HEK293 (cell line): ENCODE data around the gene MORN1.

Source experiments
- BCL6B ChIP-seq: fragments of 450-650 bp; formaldehyde crosslinking; IDR thresholded peaks from 2 replicates; pipeline ENCODE4 v1.5.1; 2017; ENCODE audit warnings: missing biosample characterization, missing genetic modification characterization
- HOXA7 ChIP-seq: sonication (generic); formaldehyde crosslinking; IDR thresholded peaks from 2 replicates; pipeline ENCODE4 v1.8.1; 2022; ENCODE audit warnings: missing genetic modification reagents, borderline replicate concordance
- IKZF3 ChIP-seq: fragments of 450-650 bp; IDR thresholded peaks from 2 replicates; pipeline ENCODE4 v1.5.0; 2018; ENCODE audit warnings: missing biosample characterization, mild to moderate bottlenecking, missing genetic modification characterization, moderate library complexity
- KLF7 ChIP-seq: fragments of 450-650 bp; formaldehyde crosslinking; IDR thresholded peaks from 2 replicates; pipeline ENCODE4 v1.5.1; 2016; ENCODE audit warnings: missing biosample characterization, missing genetic modification characterization, borderline replicate concordance
- MEIS1 ChIP-seq: sonication (generic); formaldehyde crosslinking; IDR thresholded peaks from 2 replicates; pipeline ENCODE4 v1.8.1; 2022; ENCODE audit warnings: missing genetic modification reagents, mild to moderate bottlenecking, borderline replicate concordance
- OVOL3 ChIP-seq: fragments of 450-650 bp; formaldehyde crosslinking; IDR thresholded peaks from 2 replicates; pipeline ENCODE4 v1.5.1; 2016; ENCODE audit warnings: missing biosample characterization, missing genetic modification characterization
- RBAK ChIP-seq: fragments of 450-650 bp; formaldehyde crosslinking; IDR thresholded peaks from 2 replicates; pipeline ENCODE4 v1.5.1; 2016; ENCODE audit warnings: missing biosample characterization, missing genetic modification characterization
- SP2 ChIP-seq: fragments of 450-650 bp; formaldehyde crosslinking; IDR thresholded peaks from 2 replicates; pipeline ENCODE4 v1.5.1; 2016; ENCODE audit warnings: missing biosample characterization, missing genetic modification characterization
- SP3 ChIP-seq: fragments of 450-650 bp; formaldehyde crosslinking; IDR thresholded peaks from 2 replicates; pipeline ENCODE4 v1.5.1; 2016; ENCODE audit warnings: missing biosample characterization, missing genetic modification characterization
- TRIM28 ChIP-seq: IDR thresholded peaks from 2 replicates; pipeline ENCODE4 v1.6.1; 2011; ENCODE audit warnings: low read length, control low read depth, borderline replicate concordance
- ZBTB1 ChIP-seq: fragments of 450-650 bp; formaldehyde crosslinking; IDR thresholded peaks from 2 replicates; pipeline ENCODE4 v1.5.1; 2016; ENCODE audit warnings: missing biosample characterization, missing genetic modification characterization
- ZBTB17 ChIP-seq: fragments of 450-650 bp; formaldehyde crosslinking; IDR thresholded peaks from 2 replicates; pipeline ENCODE4 v1.5.1; 2016; ENCODE audit warnings: missing biosample characterization, missing genetic modification characterization
- ZBTB20 ChIP-seq: fragments of 450-650 bp; formaldehyde crosslinking; IDR thresholded peaks from 2 replicates; pipeline ENCODE4 v1.5.1; 2016; ENCODE audit warnings: missing biosample characterization, missing genetic modification characterization
- ZBTB48 ChIP-seq: fragments of 450-650 bp; formaldehyde crosslinking; IDR thresholded peaks from 2 replicates; pipeline ENCODE4 v1.5.1; 2016; ENCODE audit warnings: missing biosample characterization, missing genetic modification characterization
- ZEB2 ChIP-seq: fragments of 450-650 bp; formaldehyde crosslinking; IDR thresholded peaks from 2 replicates; pipeline ENCODE4 v1.5.1; 2016; ENCODE audit warnings: missing biosample characterization, missing genetic modification characterization
- ZNF10 ChIP-seq: fragments of 450-650 bp; formaldehyde crosslinking; IDR thresholded peaks from 2 replicates; pipeline ENCODE4 v1.5.1; 2017; ENCODE audit warnings: missing biosample characterization, missing genetic modification characterization
- ZNF112 ChIP-seq: fragments of 450-650 bp; formaldehyde crosslinking; IDR thresholded peaks from 2 replicates; pipeline ENCODE4 v1.5.0; 2017; ENCODE audit warnings: missing biosample characterization, missing genetic modification characterization
- ZNF132 ChIP-seq: fragments of 450-650 bp; formaldehyde crosslinking; IDR thresholded peaks from 2 replicates; pipeline ENCODE4 v1.5.1; 2017; ENCODE audit warnings: missing biosample characterization, missing genetic modification characterization, borderline replicate concordance
- ZNF148 ChIP-seq: fragments of 450-650 bp; formaldehyde crosslinking; IDR thresholded peaks from 2 replicates; pipeline ENCODE4 v1.5.0; 2017; ENCODE audit warnings: missing biosample characterization, missing genetic modification characterization, borderline replicate concordance
- ZNF157 ChIP-seq: fragments of 450-650 bp; formaldehyde crosslinking; IDR thresholded peaks from 2 replicates; pipeline ENCODE4 v1.5.1; 2016; ENCODE audit warnings: missing biosample characterization, missing genetic modification characterization
- ZNF311 ChIP-seq: fragments of 450-650 bp; formaldehyde crosslinking; IDR thresholded peaks from 2 replicates; pipeline ENCODE4 v1.5.1; 2017; ENCODE audit warnings: missing biosample characterization, missing genetic modification characterization, borderline replicate concordance
- ZNF423 ChIP-seq: fragments of 450-650 bp; formaldehyde crosslinking; IDR thresholded peaks from 2 replicates; pipeline ENCODE4 v1.5.1; 2016; ENCODE audit warnings: missing biosample characterization, missing genetic modification characterization
- ZNF548 ChIP-seq: fragments of 450-650 bp; formaldehyde crosslinking; IDR thresholded peaks from 2 replicates; pipeline ENCODE4 v1.5.1; 2016; ENCODE audit warnings: missing biosample characterization, missing genetic modification characterization
- ZNF549 ChIP-seq: fragments of 450-650 bp; IDR thresholded peaks from 2 replicates; pipeline ENCODE4 v1.5.1; 2018; ENCODE audit warnings: missing biosample characterization, missing genetic modification characterization, mild to moderate bottlenecking, inconsistent platforms, moderate library complexity
- ZNF621 ChIP-seq: fragments of 450-650 bp; formaldehyde crosslinking; IDR thresholded peaks from 2 replicates; pipeline ENCODE4 v1.5.1; 2017; ENCODE audit warnings: missing biosample characterization, missing genetic modification characterization
- ZNF629 ChIP-seq: fragments of 450-650 bp; formaldehyde crosslinking; IDR thresholded peaks from 2 replicates; pipeline ENCODE4 v1.5.1; 2017; ENCODE audit warnings: missing biosample characterization, missing genetic modification characterization
- ZNF747 ChIP-seq: fragments of 450-650 bp; formaldehyde crosslinking; IDR thresholded peaks from 2 replicates; pipeline ENCODE4 v1.5.1; 2016; ENCODE audit warnings: missing biosample characterization, missing genetic modification characterization
- ZNF76 ChIP-seq: fragments of 450-650 bp; formaldehyde crosslinking; IDR thresholded peaks from 2 replicates; pipeline ENCODE4; 2016; ENCODE audit warnings: low read depth, missing biosample characterization, missing genetic modification characterization, borderline replicate concordance
- ZNF768 ChIP-seq: fragments of 450-650 bp; formaldehyde crosslinking; IDR thresholded peaks from 2 replicates; pipeline ENCODE4 v1.5.1; 2018; ENCODE audit warnings: missing biosample characterization, mild to moderate bottlenecking, missing genetic modification characterization
- ZNF777 ChIP-seq: fragments of 450-650 bp; formaldehyde crosslinking; IDR thresholded peaks from 2 replicates; pipeline ENCODE4 v1.5.1; 2017; ENCODE audit warnings: missing biosample characterization, missing genetic modification characterization, borderline replicate concordance
- ZSCAN4 ChIP-seq: fragments of 450-650 bp; formaldehyde crosslinking; IDR thresholded peaks from 2 replicates; pipeline ENCODE4 v1.5.1; 2017; ENCODE audit warnings: missing biosample characterization, missing genetic modification characterization
- ZSCAN5A ChIP-seq: fragments of 450-650 bp; formaldehyde crosslinking; IDR thresholded peaks from 2 replicates; pipeline ENCODE4 v1.5.1; 2016; ENCODE audit warnings: missing biosample characterization, missing genetic modification characterization
- TF ChIP-seq, protein P1 (sequence below): fragments of 450-650 bp; formaldehyde crosslinking; IDR thresholded peaks from 2 replicates; pipeline ENCODE4 v1.5.1; 2017; ENCODE audit warnings: missing biosample characterization, missing genetic modification characterization
- TF ChIP-seq, protein P2 (sequence below): fragments of 450-650 bp; formaldehyde crosslinking; IDR thresholded peaks from 2 replicates; pipeline ENCODE4 v1.5.1; 2016; ENCODE audit warnings: missing biosample characterization, missing genetic modification characterization

MORN1 gene

GRCh38 chr1:2414297-2414958 lies 23.1 kb upstream of the MORN1 start (continued):
- TF ChIP-seq ZNF10 (tag by site-specific recombination) (no peak), MEIS1 (CRISPR knock-in tag) (no peak), ZBTB1 (tag by site-specific recombination) (no peak), ZBTB20 (tag by site-specific recombination) (no peak), ZNF548 (tag by site-specific recombination) (no peak), ZNF311 (tag by site-specific recombination) (no peak), ZNF132 (no peak), TRIM28 (no peak), ZBTB48 (tag by site-specific recombination) (no peak), ZNF157 (tag by site-specific recombination) (no peak), RBAK (tag by site-specific recombination) (no peak), ZNF112 (no peak), ZNF76 (tag by site-specific recombination) (no peak), ZNF629 (tag by site-specific recombination) (no peak), ZEB2 (tag by site-specific recombination) (no peak; the same call in 1 of the 2 replicates), ZNF423 (tag by site-specific recombination) (no peak), SP3 (tag by site-specific recombination) (no peak), ZBTB17 (tag by site-specific recombination) (peak; percentile 35; the same call in 1 of the 2 replicates), ZNF148 (tag by site-specific recombination) (no peak), HOXA7 (CRISPR knock-in tag) (no peak), KLF7 (tag by site-specific recombination) (no peak), ZNF621 (tag by site-specific recombination) (no peak), OVOL3 (tag by site-specific recombination) (no peak), ZNF549 (tag by site-specific recombination) (no peak), ZNF777 (tag by site-specific recombination) (no peak), IKZF3 (no peak), BCL6B (tag by site-specific recombination) (no peak), ZSCAN4 (no peak), ZSCAN5A (tag by site-specific recombination) (no peak), ZNF768 (no peak), ZNF747 (tag by site-specific recombination) (no peak), SP2 (no peak; the same call in none of the 2 replicates)
- TF ChIP-seq, protein P1, sequence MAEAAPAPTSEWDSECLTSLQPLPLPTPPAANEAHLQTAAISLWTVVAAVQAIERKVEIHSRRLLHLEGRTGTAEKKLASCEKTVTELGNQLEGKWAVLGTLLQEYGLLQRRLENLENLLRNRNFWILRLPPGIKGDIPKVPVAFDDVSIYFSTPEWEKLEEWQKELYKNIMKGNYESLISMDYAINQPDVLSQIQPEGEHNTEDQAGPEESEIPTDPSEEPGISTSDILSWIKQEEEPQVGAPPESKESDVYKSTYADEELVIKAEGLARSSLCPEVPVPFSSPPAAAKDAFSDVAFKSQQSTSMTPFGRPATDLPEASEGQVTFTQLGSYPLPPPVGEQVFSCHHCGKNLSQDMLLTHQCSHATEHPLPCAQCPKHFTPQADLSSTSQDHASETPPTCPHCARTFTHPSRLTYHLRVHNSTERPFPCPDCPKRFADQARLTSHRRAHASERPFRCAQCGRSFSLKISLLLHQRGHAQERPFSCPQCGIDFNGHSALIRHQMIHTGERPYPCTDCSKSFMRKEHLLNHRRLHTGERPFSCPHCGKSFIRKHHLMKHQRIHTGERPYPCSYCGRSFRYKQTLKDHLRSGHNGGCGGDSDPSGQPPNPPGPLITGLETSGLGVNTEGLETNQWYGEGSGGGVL (tag by site-specific recombination) = no peak
- TF ChIP-seq, protein P2, sequence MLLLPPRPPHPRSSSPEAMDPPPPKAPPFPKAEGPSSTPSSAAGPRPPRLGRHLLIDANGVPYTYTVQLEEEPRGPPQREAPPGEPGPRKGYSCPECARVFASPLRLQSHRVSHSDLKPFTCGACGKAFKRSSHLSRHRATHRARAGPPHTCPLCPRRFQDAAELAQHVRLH (tag by site-specific recombination) = no peak
